SKM-1 treated with dmso at 0.1 percent for 144 hours (cell line): Measurements from ENCODE around the gene ACTL6B.

Experiments used
- DNase-seq: peaks from one replicate; lab custom pipeline; 2025; ENCODE audit not compliant: unreplicated experiment; lab: John Stamatoyannopoulos, UW

ACTL6B gene

GRCh38 chr7:100627238-100627549 is 29.1 kb downstream of the ACTL6B start:
- DNase-seq: no peak

DNA sequence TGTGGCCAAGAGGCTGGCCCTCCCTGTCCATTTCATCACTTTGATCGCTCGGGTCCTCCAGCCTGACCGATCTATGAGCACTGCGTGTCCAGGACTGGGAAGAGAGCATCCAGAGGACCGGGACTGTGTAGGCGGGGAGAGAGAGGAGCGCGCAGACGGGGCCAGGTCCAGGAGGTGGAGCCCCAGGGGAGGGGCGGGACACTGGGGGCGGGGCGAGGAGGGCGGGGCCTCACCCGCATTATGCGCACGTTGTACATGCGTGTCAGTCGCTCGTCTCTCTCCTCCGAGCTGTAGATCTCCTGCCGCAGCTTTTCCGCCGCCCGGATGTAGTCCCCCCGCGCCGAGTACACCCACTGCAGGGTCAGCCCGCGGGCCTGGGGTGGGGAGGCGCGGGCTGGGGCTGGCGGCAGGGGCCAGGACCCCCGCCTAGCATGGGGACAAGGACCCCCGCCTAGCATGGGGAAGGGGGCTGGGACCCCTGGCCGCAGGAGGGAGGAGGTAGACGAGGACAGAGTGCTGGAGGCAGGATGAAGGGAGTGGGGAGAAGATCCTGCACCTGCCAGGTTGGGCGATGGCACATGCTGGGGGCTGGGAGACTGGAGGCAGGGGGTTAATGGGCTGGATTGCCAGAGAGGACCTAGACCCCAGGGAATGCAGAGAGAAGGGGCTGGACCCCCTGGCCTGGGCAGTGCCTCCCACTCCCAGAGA is 29.6 kb downstream of the ACTL6B start:
- peak; percentile 26 for DNase-seq

DNA sequence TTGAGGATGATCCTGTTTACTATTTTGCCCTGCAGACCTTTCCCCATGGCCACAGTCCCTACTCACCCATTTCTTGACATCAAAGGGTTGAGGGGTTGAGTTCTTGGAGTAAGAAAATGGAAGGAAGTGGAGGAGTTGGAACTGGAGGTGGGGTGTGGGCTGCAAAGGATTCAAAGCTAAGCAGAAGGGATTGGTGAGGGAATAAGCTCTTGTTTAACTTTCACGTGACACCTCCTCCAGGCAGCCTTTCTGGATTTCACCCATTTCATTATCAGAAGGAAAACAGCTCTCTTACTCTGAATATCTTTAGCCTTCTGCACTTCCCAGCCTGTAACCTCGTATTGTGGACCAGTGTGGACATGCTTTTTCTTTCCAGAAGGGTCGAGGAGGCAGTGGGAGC is 30.2 kb downstream of the ACTL6B start:
- no peak for DNase-seq

- no peak for DNase-seq
Observed at GRCh38 chr7:100623951-100624824, 32.1 kb downstream of the ACTL6B start.

DNA sequence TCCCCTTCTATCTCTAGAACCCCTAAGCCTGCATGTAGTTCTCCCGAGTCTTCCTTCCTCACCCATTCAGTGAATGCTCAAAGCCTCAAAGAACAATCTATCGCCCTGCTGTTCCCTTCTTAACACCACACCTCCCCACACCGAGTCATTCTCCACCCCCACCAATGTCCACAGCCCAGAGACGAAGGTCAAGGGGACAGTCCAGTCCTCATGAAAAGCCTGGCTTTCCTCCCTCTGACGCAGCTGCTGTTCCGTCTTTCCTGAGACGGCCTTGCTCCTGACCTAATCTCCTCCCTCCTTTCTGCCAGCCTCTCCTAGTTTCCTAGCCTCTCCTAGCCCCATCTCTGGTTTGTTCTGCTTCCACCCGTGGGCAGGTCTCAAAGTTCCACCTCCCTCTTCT is 34.7 kb downstream of the ACTL6B start:
- DNase-seq: no peak

DNA sequence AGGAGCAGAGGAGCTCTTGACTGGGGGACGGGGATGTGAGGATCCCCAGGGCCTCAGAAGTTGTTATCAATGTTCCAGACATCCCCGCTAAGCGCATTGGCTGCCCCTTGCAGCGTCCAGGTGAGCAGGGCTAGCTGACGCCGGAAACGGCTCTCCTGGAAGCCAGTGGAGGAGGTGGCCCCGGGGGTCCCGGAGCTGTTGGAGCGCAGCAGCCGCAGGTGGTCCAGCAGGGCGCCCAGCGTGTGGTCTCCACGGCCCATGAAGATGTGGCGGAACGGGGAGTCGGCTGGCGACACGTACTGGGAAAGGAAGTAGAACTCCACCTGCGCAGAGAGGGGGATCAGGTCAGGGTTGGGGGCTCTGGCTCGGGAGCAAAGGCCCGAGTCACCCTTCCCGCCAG is 35.4 kb downstream of the ACTL6B start:
- DNase-seq: no peak

DNA sequence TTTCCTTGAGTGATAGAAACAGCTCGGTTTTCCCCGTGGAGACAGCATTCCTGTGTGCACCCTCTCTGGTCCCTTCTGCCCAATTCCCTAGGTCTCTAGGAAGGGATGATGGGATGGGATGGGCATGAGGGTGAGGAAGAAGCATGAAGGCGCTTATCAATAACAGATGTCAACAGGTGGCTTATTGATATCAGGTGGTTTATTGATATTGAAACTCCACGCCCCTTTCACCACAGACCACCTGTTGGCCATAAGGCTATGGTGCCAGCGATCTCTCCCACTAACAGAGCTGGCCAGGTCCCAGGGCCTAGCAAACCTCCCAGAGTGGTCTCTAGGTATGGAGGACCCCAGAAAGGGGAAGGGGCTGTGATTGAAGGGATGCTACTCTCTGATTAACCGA is 36.0 kb downstream of the ACTL6B start:
- DNase-seq: no peak

DNA sequence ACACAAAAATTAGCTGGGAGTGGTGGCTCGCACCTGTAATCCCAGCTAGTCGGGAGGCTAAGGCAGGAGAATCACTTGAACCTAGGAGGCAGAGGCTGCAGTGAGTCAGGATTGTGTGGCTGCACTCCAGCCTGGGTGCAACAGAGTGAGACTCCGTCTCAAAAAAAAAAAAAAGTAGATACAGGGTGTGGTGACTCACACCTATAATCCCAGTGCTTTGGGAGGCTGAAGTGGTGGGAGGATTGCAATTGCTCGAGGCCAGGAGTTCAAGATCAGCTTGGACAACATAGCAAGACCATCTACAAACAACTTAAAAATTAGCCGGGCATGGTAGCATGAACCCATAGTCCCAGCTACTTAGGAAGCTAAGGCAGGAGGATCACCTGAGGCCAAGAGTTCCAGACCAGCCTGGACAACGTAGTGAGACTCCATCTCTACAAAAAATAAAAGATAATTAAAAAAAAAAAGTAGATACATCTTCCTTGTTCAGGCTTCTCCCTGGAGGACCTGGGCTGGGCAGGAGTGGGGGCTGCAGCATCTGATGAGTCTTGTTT is 41.9 kb downstream of the ACTL6B start:
- no peak for DNase-seq

DNA sequence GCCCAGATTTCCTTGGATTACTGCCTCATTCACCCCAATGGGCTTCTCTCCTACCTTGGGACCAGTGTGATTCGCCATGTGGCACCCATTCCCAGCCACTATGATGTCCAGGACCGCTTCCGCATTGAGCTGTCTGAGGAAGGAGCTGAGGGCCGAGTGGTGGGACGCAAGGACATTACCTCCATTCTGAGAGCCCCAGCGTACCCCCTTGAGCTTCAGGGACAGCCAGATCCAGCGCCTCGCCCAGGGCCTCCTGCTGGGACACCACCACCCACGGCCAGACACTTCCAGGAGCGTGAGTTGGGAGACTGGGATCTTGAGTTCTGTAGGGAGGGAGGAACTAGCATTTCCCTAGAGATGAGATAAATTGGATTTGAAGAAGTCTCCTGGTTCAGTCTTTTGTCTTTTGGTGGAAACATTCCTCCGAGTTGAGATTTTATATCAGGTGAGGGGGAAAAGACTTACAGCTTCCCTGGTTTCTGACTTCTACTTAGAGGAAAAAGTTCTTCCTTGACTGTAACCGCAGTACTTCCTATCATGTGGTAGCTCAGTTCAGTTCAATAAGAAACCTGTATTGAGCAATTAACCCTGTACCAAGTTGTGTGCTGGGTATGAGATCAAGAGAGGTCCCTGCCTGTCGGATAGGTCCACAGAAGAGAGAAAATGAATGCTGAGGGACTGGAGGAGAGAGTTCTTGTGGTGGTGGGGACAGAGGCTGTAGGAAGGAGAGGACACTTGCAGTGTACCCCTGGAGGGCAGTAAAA is 42.7 kb downstream of the ACTL6B start:
- peak; percentile 64 for DNase-seq

DNA sequence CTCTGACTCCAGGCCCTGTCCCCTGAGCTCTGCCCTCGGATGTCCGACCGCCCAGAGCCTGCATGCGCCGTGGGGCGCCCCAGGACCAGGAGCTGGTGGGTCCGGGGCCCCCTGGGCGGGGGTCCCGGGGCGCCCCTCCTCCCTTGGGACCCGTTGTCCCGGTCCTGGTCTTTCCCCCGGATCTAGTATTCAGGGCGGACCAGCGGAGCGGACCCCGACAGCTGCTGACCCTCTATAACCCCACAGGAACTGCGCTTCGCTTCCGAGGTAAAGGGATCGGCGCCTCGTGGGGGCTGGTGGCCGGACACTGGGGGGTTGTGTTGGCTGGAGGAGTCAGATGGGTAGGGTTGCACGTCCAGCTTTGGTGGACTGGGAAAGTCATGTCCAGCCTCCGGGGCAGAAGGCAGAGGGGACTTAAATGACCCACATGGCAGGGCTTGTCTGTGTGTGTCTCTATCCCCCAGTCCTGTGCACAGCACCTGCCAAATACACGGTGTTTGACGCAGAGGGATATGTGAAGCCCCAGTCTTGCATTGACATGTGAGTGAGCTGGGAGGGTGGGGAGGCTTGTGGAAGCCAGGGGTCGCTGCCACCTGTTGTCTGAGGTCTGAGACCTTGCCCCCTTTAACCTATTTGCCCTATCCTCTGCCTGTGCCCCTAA is 43.4 kb downstream of the ACTL6B start:
- no peak for DNase-seq

DNA sequence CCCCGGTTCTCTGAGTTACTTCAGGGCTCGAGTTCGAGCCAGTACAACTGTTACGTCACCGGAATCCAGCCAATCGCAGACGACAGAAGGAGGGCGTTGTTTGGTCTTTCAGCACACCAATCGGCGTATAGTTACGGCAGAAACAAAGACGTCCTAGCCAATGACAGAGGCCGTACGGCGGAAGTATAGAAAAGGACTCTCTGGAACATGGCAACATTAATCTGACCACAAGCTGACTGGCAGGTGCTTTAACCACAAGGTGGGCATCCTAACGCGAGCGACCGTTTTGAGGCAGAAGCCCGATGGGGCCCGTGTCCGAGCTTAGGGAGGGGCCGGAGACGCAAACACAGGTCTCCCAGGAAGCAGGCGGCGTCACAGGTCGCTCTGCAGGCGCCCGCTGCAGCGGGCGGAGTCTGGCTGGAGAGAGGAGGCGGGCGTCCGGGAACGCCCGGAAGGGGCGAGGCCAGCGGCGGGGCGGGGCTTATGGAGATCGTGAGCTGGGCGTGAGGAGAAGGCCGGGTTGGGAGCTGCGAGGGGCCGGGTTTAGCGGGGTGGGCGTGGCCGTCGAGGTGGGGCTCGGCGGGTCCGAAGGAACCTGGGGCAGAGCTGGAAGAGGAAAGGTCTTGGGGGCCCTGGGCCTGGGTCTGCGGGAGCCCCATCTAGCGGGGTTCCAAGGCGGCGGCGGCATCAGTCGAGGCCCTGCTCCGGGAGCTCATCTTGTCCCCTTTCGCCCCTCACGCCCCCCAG is 44.1 kb downstream of the ACTL6B start, which contains the start of gene MOSPD3:
Gene MOSPD3 (plus strand): TSS at position 558 of the 747 bp plus-strand sequence. CDS start 252 bp downstream, outside the sequence.
- peak; percentile 99 for DNase-seq

DNA sequence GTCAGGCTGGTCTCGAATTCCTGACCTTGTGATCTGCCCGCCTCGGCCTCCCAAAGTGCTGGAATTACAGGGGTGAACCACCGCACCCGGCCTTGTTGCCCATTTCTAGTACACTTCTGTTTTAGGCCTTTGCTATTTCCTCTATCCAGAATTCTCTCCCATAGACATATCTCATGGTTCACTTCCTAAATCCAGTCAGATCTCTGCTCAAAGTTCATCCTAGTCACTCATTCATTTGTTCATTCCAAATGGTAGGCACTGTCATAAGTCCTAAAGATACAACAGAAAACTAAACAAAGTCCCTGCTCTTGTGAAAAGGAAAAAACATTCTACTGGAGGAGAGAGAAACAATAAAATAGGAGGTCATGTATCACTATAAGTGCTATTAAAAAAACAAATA is 46.3 kb downstream of the ACTL6B start:
- DNase-seq: no peak

- DNase-seq: no peak
Observed at GRCh38 chr7:100607111-100607510, 49.1 kb downstream of the ACTL6B start.

DNA sequence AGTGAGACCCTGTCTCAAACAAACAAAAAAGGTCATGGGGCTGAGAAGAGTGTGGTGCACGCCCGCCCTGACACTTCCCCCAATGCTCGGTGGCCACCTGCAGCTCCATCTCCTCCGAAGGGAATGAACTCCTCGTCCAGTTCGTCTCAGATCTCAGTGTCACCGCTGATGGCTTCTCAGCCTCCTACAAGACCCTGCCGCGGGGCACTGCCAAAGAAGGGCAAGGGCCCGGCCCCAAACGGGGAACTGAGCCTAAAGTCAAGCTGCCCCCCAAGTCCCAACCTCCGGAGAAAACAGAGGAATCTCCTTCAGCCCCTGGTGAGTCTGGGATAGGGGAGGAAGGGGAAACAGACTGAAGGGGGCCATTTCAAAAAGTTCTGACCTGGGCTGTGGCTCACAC is 49.9 kb downstream of the ACTL6B start:
- DNase-seq: no peak

GRCh38 chr7:100604976-100605911 is 51.0 kb downstream of the ACTL6B start:
- no peak for DNase-seq

DNA sequence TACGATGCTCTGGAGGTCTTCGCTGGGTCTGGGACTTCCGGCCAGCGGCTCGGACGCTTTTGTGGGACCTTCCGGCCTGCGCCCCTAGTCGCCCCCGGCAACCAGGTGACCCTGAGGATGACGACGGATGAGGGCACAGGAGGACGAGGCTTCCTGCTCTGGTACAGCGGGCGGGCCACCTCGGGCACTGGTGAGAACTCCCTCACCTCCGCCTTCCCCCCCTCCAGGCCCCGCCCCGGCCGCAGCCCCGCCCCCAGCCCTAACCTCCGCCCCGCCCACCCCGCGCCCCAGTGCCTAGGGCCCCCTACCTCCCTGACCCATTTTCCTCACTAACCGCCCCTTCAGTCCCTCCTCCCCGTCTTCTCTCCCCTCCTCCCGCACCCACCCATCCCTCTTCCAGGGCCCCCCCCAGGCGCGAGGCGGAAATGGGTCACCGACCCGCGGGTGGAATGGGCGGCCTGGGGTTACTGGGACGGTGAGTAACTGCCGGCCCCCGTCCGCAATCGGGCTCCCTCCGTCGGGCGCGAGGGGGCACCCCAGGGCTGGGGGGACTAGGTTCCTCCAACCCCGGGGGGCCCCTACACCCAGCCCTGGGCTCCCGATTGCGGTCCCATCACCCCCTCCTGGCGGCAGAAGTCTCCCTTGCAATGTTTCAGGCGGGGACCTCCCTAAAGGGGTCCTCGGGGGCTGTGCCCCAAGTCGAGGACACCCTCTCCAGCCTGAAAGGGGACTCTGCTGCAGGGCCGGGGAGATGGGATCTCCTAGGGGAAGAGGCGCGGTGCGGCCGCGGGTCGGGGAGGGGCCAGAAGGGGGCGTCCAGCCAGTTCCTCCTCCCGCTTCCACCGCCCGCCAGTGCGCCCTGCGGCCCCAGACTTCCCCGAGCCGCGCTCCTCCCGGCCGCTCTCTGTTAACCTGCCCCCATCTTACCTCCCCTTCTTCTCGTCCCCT is 51.9 kb downstream of the ACTL6B start:
- DNase-seq: peak; percentile 80

DNA sequence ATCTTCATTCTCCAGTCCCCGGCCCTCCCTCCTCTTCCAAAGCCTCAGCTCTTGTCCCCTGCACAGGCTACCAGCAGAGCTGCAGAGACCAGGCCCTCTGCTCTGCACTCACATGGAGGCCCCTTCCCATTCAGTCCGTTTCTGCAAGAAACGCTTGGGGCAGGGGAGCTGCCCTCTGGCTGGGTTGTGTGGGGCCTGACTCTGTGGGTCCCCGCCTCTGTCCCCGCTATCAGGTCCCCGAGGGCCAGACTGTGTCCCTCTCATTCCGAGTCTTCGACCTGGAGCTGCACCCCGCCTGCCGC is 52.6 kb downstream of the ACTL6B start:
- DNase-seq: no peak
